ENCODE data around the gene PORCN.

- TF ChIP-seq CBFB (CRISPR knock-in tag; IDR thresholded peaks at IDR 0.05; ENCODE audit: low read depth) (no peak), USF2 (CRISPR knock-in tag; IDR thresholded peaks at IDR 0.05) (no peak), ZNF138 (CRISPR knock-in tag; conservative IDR thresholded peaks at IDR 0.05) (no peak), SMAD4 (CRISPR knock-in tag; IDR thresholded peaks at IDR 0.05) (no peak), ZSCAN18 (CRISPR knock-in tag; IDR thresholded peaks at IDR 0.05) (no peak), CTCF (IDR thresholded peaks at IDR 0.05) (no peak), USF1 (CRISPR knock-in tag; IDR thresholded peaks at IDR 0.05) (no peak), SP1 (CRISPR knock-in tag; conservative IDR thresholded peaks at IDR 0.05) (no peak), JUN (CRISPR knock-in tag; IDR thresholded peaks at IDR 0.05) (no peak), FOXJ3 (CRISPR knock-in tag; IDR thresholded peaks at IDR 0.05; ENCODE audit: borderline replicate concordance) (no peak), MYBL2 (CRISPR knock-in tag; IDR thresholded peaks at IDR 0.05) (no peak), FOXK1 (CRISPR knock-in tag; IDR thresholded peaks at IDR 0.05) (no peak), PREB (CRISPR knock-in tag; IDR thresholded peaks at IDR 0.05; ENCODE audit: borderline replicate concordance) (no peak), ZNF396 (CRISPR knock-in tag; IDR thresholded peaks at IDR 0.05; ENCODE audit: borderline replicate concordance) (no peak)
Measured at GRCh38 chrX:48509619-48510018, 827 bp downstream of the PORCN start.

Data from WTC11 (cell line).